ENCODE results near the gene HNRNPA1L2.
"Not testable (repeated sequence)": the region's sequence is repeated elsewhere in the genome, so short reads cannot be mapped to it uniquely, and the experiment has no call there.

Gene HNRNPA1L2

DNA sequence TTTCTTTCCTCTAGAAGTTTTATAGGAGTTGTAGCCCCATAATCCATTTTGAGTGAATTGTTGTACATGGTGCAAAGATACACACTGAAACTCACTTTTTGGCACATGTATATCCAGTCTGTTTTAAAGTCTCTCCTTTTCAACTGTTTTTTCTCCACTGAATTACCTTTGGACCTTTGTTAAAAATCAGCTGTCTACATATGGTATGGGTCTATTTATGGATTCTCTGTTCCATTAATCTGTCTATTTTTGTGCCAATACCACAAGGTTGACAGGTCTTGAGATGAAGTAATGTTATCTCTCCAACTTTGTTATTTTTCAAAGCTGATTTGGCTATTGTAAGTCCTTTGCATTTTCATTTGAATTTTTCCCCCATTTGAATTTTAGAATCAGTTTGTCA is 4.7 kb downstream of the HNRNPA1L2 start:
- DNase-seq (ENCODE audit: low read depth), result no peak

DNA sequence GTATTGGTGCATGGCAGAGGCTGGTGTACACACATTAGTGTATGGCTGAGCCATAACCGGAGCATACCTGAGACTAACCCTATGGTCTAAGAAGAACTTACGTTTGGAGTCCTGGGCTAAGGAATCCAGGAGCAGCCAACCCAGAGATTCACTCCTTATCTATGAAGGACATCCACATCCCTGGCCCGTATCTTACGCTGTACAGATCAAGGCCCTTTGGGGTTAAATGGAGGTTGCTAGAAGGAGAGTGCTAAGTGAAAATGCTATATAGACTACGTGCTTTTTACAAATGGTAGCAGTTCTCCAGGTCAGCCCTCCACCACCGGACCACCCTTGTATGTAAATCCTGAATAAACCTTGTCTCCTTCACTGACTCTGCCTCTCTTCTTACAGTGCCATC is 8.5 kb downstream of the HNRNPA1L2 start:
- no peak for DNase-seq (ENCODE audit: low read depth)

DNA sequence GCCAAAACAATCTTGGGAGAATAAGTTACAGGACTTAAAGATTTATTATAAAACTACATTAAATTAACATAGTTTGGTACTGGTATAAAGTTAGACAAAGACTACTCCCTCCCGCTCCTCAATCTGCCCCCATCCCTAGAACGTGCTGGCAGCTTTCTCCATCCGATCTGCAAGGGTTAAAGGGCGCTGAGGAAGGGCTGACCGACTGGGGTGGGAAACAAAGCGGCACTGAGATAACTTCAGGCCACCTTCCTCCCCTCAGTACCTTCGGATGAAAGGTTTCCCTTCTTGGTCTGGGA is 9.6 kb downstream of the HNRNPA1L2 start:
- no peak for DNase-seq (ENCODE audit: low read depth)

DNA sequence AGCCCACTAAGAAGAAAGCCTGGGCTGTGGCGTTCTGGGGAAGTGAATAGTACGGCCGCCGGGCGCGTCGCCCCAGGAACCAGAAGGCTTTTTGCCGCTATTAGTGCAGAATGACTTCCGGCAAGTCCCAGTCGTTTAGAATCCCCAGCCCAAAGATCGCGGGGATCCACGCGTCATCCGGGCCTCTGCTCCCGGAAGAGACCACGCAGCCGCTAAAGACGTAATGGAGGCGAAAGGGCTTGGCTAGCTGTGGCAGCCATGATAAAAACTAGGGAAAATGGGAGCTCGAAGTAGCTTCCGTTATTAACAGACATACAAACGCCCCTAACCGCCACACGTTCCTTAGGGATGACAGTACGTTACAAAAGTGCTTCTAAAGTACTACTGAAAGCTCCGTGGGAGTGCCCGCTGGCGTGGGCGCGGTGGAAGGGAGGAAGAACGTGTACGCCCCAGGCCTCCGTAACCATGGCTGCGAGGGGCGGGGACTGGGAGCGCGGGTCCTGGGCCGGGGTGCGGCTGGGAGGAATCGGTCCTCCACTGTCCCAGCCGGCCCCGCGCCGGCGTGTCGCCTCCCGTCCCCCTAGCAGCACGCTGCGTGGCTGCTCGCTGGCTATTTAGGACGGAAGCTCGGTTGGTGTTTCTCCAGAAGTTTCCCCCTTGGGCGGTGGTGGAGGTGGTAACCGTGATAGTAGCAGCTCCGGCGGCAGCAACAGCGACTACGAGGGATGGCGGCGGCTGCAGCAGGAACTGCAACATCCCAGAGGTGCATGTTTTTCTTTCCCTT is 10.2 kb downstream of the HNRNPA1L2 start, which contains the start of gene SUGT1:
Gene SUGT1, plus strand, starts transcription at position 641 of the 784 bp plus-strand sequence. Its CDS starts 85 bp downstream, at position 726.
- peak; percentile 92 for DNase-seq (ENCODE audit: low read depth)

DNA sequence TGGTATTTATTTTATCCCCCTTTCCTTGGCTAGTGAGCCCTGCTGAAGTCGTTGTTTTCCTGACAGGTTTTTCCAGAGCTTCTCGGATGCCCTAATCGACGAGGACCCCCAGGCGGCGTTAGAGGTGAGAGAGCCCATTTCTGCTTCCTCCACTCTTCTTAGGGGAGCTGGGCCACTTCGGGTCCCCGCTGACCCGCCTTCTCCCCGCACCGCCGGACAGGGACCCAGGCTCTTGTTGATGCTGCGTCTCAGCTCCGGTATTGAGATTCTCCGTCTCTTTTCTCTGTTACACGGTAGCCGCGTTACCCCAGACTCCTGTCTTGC is 10.7 kb downstream of the HNRNPA1L2 start:
- DNase-seq (ENCODE audit: low read depth), result no peak

DNA sequence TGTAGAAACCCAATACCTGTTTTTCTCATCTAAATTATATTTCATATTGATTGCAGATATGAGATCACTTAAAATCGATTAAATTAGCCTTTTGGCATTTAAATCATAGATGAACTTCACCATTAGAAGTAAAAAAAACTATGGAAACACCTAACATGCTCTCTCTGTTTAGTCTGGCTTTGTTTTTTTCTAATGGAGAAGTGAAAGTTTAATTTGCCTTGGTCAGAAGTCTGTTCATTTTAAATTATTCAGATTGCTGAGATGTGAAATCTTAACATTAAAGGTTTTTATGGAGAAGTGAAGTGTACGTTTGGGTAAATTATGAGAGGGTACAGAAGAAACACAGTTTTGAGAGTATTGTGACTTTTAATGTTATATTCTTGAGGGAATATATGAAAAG is 17.1 kb downstream of the HNRNPA1L2 start:
- no peak for DNase-seq (ENCODE audit: low read depth)

DNA sequence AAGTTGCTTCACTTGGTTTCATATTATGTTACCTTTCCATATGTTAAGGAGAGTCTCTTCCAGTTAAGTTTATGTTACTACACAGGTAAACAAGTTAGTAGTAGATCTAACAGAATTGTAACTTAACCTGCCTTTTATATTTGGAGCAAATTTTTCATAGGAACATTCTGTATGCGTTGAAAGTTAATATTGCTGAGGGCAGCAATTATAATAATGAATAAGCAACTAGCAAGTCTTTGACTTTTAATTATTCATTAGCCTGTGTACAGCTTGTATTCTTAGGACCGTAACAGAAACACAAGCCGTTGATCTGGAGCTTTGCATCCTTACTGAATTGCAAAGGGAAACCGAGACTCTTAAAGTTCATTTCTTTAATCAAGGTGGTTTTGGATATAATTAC is 22.0 kb downstream of the HNRNPA1L2 start:
- DNase-seq (ENCODE audit: low read depth), result no peak

DNA sequence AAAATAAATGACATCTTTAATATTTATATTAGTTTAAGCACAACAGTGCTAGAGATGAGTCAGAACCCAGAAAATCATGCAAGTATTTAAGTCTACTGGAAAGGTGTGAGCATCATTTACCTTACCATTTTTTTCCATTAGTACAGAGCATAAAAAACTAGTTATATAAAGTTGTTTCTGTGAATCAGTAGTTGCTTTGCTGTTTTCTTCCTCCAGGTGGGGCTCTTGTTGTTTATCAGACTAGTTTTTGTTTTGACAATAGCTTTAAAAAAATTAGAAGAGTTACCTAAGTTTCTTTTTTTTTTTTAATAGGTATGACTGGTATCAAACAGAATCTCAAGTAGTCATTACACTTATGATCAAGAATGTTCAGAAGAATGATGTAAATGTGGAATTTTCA is 23.1 kb downstream of the HNRNPA1L2 start:
- no peak for DNase-seq (ENCODE audit: low read depth)

DNA sequence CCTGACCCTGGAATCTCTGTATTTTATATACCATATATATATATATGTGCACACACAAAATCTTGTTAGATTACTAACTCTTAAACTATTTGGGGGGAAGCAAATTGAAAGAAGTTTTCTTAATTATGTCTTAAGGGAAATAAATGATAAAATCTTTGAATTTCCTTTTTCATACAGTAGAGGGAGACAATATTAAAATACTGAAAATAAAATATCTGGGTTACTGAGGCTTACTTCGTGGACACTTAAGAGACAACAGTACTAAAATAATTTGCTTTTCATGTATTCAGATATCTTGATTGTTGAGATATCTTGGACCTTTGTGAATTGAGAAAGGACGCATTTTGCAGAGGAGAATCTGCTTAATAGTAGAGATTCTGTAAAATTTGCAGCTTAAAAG is 27.4 kb downstream of the HNRNPA1L2 start:
- DNase-seq (ENCODE audit: low read depth), result no peak

DNA sequence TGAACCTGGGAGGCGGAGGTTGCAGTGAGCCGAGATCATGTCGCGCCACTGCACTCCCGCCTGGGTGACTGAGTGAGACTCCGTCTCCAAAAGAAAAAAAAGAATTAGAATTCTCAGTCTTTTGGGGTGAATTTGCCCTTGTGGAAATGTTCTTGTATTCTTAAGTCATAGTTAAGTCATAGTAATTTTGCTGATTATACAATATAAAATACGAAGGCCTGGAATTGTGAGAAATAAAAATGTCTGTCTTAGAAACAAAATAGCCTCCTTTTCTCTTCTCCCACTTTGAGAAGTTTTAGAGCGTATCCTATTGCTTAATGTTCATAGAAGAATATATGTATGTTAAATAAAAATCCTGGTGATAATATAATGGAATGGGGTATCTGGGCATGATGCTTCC is 28.5 kb downstream of the HNRNPA1L2 start:
- DNase-seq (ENCODE audit: low read depth), result no peak

DNA sequence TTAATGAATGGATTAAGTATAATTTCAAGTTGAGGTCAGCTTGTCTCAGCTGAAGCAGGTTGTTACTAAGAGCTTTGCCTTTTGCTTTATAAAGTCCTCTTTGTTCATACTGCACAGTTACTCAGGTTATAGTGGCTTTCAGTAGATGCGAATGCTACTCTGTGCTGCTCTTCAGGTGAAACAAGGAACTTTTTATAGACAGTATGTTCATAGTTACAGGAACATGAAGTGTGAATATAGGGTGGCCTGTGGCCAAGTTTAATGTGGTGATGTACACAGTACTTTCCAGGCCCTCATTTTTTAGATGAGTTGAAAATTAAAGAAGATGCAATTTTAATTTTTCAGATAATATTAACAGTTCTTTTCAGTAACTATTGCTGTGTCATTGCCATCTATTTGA is 31.2 kb downstream of the HNRNPA1L2 start:
- no peak for DNase-seq (ENCODE audit: low read depth)

DNA sequence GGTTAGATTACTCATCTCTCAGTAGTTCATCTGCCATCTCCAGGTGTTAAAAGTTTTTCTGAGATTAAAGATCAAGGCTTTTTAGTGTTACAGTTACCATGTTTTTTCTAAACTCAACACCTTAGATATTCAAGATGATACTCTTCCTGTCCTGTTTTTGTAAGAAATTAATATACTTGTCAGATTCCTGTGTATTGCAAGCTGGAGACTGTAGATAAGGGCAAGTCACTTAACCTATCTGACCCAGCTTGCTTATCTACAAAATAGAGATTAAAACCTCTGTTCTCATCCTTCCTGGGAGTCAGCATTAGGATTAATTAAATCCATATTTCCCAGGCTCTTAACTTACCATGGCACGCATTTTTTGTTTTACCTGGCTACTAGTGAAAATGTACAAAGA is 35.6 kb downstream of the HNRNPA1L2 start:
- DNase-seq (ENCODE audit: low read depth), result no peak

DNA sequence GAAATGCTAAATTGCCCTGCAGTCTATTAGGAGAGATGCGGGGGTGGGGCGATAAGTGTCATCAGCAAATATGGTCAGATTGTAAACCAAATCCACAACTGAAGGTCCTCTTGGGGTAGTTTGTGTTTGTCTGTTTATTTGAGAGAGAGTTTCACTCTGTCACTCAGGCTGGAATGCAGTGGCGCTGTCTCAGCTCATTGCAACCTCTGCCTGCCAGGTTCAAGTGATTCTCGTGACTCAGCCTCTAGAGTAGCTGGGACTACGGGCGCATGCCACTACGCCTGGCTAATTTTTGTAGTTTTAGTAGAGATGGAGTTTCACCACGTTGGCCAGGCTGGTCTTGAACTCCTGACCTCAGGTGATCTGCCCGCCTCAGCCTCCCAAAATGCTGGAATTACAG is 43.6 kb downstream of the HNRNPA1L2 start:
- DNase-seq (ENCODE audit: low read depth), result not testable (repeated sequence)

DNA sequence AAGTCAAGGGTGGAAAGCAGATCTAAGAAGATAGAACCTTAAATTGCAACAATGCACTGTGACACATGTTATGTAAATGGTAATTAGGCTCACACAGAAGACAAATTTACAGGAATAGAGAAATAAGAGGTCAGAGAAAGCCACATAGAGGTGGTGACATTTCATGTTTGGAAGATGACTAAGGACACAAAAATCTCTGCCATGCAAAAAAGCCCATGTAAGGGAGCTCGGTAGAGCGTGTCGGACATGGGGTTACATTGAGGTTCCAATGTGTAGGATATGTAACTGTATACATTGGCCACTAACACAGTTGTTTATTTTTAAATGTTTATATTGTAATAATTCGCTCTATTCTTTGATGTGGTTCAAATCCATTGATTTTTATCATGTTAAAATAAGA is 44.1 kb downstream of the HNRNPA1L2 start:
- no peak for DNase-seq (ENCODE audit: low read depth)

Measured in GM04503 (cell line).